Activated T-cell treated with anti-CD3 and anti-CD28 coated beads for 4 hours (primary cell): ENCODE data around the gene MCM10.
"Not testable (repeated sequence)": the region's sequence is repeated elsewhere in the genome, so short reads cannot be mapped to it uniquely, and the experiment has no call there.

Source experiments
- DNase-seq: peaks from one replicate; pipeline ENCODE4 v3.0.0-alpha.2; 2020

The MCM10 gene

DNA sequence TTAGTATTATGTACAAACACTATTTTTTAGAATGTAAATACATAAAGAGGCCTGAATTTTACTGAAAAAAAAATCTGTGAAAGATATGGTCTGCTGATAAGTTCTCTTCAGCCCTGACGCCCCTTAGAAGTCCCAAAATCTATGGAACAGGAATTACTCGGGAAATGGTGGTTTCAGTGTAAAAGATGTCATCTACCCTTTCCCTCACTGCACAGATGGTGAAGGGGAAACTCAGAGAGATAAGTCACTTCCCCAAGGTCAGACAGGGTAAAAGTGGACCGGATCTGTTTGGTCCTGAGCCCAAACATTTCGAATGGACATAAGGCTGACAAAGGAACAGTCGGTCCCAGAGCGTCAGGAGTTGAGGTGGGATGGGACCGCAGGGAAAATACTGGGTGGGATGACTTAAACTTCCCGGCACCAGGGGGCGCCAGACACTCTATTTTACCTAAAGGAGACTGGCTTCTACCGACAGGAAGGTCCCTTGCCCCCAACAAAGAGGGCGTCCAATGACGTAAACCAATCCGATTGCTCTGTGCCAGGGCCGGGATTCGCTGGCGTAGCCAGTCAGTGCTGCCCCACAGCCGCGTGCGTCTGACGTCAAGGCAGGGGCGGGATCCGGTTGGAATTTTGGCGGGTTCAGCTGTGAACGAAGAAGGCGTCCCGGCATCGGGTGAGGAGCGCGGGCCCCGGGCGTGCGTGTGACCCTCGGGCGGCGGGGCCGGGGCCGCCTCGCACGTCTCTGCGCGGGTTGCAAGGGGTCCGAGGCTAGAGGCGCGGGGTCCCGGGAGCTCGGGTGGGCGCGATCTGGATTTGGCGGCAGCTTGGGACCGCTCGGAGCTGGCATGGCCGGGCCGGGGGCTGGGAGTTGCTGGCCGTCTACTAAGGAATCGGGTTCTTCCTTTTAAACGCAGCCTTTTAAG is at the start of gene MCM10:
Gene MCM10, plus strand, starts transcription at position 625 of the 923 bp plus-strand sequence. CDS start 2,645 bp downstream, outside the sequence.
- peak; percentile 97 for DNase-seq

DNA sequence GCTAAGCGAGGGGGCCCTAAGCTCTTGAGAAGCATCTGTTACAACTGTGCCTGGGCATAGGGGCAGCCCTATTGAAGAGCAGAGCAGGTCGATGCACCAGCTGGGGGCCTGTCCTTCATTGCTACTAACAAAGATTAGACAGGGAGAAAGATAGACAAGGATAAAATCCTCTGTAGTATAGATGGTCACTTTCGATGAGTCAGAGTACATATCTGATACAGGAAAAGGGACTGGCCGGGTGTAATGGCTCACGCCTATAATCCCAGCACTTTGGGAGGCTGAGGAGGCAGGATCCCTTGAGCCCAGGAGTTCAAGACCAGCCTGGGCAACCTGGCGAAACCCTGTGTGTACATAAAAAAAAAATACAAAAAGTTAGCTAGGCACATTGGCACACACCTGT is 47.8 kb upstream of the MCM10 start:
- DNase-seq, result no peak

DNA sequence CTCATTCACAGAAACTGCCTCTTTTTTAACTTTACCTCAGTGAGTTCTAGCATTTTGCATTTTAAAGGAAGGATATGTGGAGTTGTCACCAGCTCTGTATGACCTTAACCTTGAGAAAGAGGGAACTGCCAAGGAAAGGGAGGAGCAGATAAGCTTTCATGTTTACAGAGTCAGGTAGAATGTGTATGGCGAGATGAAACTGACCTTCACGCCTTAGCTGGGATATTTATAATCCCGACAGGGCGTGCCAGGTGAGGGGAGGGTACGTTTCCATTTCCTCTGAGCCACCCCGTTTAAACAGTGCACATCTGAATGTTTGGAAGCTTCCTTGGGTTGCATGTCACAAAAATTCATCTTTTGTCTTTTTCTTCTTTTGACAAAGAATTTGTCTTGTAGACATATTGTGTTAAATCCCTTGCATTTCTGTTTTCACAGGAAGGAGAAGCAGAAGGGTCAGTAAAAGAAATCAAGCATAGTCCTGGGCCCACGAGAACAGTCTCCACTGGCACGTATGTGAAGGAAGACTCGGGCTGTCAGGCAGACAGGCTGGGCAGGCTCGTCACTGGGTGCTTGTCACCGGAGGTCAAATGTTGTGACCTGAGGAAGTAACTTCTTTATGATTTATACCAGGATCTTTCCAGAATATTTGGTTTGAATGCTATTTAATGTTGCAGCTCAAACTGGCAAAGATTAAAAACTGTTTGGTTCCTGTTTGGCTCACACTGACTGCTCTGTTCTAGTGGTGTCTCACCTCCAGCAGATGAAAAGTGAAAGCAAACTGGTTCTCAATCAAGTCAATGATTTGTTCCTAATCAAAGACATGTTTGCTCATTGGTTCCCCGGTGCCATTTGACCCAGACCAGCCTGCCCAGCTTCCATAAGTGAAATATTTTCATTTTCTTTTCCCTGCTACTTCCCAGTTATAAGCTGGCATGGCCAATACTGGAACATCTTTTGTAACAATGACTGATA is 45.2 kb upstream of the MCM10 start:
- DNase-seq, result no peak

DNA sequence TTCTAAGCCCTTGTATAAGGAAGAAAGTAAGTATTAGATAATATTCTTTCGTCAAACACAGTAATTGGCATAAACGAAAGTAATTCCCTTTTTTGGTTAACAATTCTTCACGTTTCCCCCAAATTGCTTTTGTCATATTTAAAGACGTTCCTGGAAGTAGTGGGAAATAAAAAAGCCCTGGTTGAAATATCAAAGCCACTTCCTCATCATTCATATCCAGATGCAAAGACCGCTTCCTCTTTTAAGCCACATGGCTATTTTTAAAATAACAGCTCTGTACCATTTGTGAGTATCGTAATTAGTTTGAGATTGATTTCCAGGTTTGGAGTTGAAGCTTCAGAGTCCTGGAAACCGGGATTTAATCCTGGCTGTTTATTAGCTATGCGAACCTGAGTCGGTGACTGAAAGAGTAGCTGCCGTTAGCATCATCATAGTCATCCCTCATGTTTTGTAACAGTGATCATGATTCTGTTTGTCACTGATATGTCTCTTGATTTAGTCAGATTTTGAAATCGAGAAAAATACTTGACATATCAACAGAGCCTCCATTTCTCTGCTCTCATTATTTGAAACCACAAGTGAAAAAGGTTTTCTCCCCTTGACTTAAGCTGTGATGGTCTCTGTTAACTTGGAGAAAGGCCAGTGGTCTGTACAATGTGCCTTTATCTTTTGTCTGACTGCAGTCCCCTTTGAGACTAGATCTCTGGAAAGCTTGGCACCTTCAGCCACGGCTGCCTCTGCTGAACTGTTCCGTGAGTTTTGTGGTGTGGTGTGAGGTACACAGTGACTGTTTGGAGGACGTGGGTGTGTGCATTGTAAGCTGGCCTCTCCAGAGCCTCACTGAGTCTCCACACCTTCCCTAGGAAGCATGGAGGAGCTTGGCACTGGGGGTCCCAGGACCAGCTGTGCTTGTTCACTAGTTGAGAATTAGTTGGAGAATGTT is 43.2 kb upstream of the MCM10 start:
- no peak for DNase-seq

DNA sequence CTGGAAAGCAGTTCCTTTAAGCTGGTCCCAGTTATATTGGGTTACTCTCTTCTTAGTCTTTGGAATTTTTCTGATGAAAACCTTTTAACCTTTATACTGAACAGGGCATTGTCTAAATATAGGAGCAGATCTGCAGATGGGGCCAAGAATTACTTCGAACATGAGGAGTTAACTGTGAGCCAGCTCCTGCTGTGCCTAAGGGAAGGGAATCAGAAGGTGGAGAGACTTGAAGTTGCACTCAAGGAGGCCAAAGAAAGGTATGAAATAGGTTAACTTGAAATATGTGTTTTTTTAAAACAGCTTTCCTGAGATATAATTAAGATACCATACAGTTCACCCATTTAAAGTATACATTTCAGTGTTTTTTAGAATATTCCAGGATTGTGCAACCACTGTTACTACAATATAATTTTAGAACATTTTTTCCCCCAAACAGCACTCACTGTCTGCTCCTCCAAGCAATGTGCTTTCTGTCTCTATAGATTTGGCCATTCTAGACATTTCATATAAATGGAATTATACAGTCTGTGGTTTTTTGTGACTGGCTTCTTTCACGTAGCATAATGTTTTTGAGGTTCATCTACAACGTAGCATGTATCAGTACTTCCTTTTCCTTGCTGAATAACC is 42.5 kb upstream of the MCM10 start:
- DNase-seq, result no peak

DNA sequence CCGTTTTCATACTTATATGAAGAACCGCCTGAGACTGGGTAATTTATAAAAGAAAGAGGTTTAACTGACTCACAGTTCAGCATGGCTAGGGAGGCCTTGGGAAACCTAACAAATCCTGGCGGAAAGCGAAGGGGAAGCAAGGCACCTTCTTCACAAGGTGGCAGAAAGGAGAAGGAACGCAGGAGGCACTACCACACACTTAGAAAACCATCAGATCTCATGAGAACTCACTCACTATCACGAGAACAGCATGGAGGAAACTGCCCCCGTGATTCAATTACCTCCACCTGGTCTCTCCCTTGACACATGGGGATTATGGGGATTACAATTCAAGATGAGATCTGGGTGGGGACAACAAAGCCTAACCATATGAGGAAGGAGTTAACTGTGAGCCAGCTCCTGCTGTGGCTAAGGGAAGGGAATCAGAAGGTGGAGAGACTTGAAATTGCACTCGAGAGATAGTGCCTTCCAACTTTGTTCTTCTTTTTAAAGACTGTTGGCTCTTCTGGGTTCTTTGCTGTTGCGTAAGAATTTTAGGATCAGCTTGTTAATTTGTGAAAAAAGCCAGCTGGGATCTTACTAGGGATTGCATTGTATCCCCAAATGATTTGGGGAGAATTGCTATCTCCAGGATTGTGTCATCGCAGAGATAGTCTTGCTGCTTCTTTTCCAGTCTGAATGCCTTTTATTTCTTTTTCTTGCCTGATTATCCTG is 40.4 kb upstream of the MCM10 start:
- no peak for DNase-seq

DNA sequence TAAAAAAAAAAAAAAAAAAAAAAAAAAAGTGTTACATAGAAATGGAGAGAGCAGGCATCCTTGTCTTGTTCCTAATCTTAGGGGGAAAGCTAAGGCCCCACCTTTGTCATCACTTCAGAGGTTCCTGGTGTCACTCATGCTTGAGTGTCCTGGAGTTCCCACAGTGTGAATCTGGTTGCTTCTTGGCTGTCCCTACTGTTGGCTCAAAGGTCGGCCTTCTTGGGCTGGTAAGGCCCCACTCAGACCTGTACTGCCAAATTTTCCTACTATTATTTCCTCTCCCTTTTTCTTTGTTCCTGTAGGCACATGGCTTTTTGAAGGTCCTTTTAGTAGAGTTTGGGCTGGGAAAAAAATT is 39.9 kb upstream of the MCM10 start:
- DNase-seq, result no peak

DNA sequence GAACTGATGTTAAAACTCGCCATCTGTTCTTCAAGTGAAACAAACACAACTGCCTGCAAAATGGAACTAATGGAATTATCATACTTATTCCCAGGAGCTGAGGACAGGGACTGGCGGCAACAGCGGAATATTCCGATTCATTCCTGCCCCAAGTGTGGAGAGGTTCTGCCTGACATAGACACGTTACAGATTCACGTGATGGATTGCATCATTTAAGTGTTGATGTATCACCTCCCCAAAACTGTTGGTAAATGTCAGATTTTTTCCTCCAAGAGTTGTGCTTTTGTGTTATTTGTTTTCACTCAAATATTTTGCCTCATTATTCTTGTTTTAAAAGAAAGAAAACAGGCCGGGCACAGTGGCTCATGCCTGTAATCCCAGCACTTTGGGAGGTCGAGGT is 24.7 kb upstream of the MCM10 start:
- no peak for DNase-seq

DNA sequence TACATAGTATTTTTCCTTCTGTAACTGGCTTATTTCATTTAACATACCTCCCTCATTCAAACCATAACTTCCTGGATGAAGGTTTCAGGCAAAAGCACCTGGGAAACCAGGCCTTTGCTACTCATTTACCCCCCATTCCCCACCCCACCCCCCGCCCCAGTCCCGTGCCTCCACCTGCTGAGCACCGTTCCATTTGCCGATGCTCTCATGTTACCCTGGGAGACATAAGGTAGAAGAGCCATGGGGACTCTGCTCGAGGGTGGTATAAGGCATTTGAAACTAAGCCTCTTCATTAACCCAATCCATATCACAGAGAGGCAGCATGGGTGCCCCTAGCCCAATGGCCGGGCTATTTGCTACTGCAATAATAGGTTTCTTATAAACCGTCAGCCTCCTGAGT is 22.2 kb upstream of the MCM10 start:
- no peak for DNase-seq

DNA sequence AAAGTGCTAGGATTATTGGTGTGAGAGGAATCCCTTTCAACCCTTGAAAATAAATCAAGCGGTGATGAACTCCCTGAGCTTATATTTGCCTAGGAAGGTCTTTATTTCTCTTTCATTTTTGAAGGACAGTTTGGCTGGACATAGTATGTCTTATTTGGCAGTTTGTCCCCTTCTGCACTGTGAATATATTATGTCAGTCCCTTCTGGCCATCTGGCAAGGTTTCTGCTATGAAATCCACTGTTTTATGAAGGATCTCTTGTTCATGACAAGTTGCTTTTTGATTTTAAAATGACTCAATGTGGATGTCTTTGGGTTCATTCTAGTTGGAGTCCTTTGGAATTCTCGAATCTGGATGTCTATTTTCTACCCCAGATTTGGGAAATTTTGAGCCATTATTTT is 21.7 kb upstream of the MCM10 start:
- no peak for DNase-seq

DNA sequence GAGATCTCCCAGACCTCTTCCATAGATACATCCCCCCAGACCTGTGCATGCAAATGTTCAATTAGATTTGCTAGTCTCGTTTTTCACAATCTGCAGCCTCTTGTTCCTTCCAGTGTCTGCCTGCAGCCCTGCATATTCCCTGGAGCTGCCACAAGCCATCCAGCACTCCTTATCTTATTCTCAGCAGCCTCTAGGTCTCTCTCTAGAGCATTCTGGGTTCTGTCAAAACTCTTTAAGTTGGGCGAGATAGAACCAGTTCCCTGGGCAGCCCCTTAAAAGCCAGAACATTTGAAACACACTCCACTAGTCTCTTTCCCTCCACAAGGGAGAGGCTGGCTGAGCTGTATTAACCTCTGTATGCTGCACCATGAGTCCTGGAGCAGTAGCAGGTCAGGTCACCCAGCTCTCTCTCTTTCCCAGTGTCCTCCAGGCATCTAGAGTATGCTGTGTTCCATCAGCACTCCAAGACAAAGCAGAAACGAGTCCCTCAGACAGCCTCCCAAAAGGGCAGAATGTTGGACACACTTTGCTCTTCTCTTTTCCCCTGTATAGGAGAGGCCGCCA is 20.6 kb upstream of the MCM10 start:
- no peak for DNase-seq

DNA sequence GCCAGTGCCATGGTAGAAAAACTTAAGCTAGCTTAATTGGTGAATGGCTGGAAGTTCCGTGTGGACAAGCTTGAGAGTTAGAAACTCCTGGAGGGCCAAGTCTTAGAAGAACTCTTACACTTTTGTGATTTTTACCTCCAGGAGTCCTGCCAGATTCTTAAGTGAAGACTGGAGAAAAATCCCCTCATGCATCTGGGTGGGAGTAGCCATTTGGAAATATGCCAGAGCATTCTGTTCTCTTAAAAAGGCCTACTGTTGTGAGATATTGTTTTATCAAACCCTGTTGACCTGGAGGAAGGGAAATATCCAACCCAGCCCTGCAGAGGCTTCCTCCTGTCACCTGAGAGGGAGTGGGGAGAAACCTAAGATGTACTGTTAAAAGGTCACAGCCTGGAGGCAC is 17.6 kb upstream of the MCM10 start:
- no peak for DNase-seq

DNA sequence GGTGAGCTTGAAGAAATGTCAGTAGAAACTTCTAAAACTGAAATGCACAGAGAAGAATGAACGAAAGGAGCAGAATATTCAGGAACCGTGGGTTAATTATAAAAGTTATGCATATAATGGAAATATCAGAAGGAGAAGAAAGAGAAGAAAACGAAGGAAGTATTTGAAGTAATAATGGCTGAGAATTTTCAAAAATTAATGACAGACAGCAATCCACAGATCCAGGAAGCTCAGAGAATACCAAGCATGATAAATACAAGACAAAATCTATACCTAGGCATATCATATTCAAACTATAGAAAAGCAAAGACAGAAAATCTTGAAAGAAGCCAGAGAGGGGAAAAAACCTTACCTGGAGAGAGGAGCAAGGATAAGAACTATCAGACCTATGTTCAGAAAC is 16.5 kb upstream of the MCM10 start:
- no peak for DNase-seq

DNA sequence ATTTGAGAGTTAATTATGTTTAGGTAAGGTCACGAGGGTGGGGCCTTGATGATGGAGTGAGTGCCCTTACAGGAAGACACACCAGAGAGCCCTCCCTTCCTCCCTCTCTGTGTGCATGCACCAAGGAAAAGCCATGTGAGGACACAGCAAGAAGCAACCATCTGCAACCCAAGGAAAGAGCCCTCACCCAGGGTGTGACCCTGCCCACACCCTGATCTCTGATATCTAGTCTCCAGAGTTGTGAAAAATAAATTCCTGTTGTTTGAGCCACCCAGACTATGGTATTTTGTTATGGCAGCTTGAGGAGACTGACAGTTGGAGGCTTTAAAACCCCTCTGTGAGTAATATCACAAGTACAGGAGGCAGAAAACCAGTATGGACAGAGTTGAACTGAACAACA is 15.0 kb upstream of the MCM10 start:
- DNase-seq, result no peak

DNA sequence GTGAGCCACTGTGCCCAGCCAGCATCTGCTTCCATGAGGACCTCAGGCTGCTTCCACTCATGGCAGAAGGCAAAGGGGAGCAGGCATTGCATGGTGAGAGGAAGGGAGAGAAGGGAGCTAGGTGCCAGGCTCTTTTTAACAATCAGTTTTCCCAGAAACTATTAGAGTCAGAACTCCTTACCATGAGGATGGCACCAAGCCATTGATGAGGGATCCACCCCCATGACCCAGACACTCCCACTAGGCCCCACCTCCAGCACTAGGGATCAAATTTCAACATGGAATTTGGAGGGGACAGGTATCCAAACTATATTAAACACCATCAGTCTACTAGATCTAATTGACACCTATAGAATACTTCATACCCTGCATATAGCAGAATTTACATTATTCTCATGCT is 14.2 kb upstream of the MCM10 start:
- DNase-seq, result no peak

DNA sequence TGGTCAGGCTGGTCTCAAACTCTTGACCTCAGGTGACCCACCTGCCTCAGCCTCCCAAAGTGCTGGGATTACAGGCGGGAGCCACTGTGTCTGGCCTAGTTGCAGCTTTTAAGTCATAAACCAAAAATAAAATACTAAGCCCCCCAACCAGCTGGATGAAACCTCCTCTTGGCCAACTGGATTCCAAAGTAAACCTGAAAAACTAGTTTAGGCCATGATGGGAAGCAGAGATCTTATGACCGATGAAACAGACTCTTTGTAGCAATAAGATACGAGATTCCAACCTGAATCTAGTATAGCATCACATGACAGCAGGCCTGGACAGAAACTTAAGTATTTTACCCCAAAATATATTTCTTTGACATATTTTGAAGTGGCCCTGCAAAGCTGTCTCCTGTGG is 9.1 kb upstream of the MCM10 start:
- DNase-seq, result no peak

DNA sequence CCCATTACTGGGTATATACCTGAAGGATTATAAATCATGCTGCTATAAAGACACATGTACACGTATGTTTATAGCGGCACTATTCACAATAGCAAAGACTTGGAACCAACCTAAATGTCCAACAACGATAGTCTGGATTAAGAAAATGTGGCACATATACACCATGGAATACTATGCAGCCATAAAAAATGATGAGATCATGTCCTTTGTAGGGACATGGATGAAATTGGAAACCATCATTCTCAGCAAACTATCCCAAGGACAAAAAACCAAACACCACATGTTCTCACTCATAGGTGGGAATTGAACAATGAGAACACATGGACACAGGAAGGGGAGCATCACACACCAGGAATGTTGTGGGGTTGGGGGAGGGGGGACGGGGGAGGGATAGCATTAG is 5.5 kb upstream of the MCM10 start:
- DNase-seq, result not testable (repeated sequence)

DNA sequence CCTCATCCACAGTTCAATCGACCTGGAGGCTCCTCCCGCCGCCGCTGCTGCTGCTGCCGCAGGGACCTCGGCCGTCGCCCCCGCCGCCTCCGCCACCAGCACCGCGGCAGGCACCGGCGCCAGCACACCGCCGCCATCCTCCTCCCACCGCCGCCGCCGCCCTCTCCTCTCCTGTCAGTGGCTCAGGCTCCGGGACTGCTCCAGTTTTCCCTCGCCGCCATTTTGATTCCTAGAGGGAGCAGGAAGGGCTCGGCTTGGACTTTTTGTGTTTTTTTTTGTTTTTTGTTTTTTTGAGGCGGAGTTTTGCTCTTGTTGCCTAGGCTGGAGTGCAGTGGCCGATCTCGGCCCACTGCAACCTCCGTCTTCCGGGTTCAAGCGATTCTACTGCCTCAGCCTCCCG is 3.0 kb upstream of the MCM10 start:
- no peak for DNase-seq

DNA sequence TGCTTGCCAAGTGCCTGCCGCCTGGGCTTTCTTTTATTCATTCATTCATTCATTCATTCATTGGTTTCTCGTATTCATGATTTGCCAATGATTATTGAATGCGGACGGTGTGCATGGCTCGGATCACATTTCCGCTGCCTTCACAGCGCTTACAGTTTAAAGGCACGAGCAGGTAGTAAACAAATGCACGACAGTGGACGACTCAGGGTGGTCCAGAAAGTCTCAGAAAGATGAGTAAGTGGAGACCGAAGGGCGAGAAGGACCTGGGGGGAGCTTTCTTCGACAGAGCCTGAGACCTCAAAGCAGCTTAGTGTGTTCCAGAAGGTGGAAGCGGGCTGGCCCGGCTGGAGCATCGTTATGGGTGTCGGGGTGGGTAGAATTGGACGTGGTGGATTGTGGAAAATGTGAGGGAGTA is 506 bp downstream of the MCM10 start:
- no peak for DNase-seq

DNA sequence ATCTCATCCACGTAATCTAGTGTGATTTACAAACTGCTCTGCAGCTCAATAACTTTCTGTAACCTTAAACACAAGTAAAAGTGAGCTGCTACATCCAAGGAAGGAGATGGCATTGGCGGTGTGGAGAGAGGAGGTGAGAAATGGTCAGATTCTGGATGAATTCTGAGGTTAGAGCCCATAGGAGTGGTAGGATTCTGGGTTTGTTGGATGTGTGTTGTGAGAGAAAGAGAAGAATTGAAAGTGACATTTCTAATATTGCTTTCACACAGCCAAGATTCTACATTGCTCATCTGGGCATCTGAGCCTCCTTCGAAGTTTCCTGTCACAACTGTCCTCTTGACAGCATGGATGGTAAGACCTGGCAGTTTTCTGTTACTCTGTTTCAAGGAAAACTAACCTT is 2.5 kb downstream of the MCM10 start:
- no peak for DNase-seq

DNA sequence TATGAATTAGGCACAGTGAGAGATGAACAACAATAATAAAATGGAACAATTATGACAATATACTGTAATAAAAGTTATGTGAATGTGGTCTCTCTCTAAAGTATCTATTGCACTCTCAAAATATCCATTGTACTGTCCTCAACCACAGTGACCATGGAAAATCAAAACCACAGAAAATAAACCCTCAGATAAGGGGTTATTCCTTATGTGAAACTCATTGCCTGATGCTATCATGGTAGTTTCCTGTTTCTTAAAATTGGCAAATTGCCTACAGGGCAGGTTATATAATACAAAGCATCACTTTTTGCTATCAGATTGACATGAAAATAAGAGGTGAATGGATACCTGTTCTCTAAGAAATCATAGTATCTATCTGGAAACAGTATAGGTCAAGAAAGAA is 3.8 kb downstream of the MCM10 start:
- no peak for DNase-seq
